GM12878 (cell line): ENCODE data around the gene METTL3. TPM values are rescaled to one million over a fixed set of nuclear protein-coding genes. Genes with fewer than 3 reads are reported as not detected.

Experiments used
- ATAC-seq: fragments of 200-7000 bp; cut with Tn5 transposase; 3 replicates; pipeline ENCODE4 v1.9.1; 2020; ENCODE audit warnings: mild to moderate bottlenecking, moderate library complexity
- BruUV-seq: library from RNA; stranded (reverse); fragments of 400-500 nt; replicated peaks from 2 replicates; lab custom pipeline; 2021; lab: Mats Ljungman, UMichigan
- CTCF ChIA-PET: fragments of 300-600 bp; sonication (Branson Sonifier 250); formaldehyde crosslinking; extraction: SDS; loops from one replicate; lab custom pipeline; 2021; ENCODE audit warnings: inconsistent platforms; lab: Yijun Ruan, JAX
- POLR2A ChIA-PET: fragments of 350-600 bp; formaldehyde crosslinking; extraction: SDS; loops from one replicate; lab custom pipeline; 2021; ENCODE audit warnings: inconsistent platforms; lab: Charles Lee
- RAD21 ChIA-PET: fragments of 300-600 bp; sonication (Branson Sonifier 250); formaldehyde crosslinking; loops from one replicate; lab custom pipeline; 2023; ENCODE audit warnings: antibody characterized with exemption; ENCODE audit not compliant: unreplicated experiment; lab: Charles Lee
- SMC1A ChIA-PET: fragments of 300-600 bp; sonication (Branson Sonifier 250); formaldehyde crosslinking; loops from one replicate; lab custom pipeline; 2023; ENCODE audit not compliant: unreplicated experiment, uncharacterized antibody; lab: Charles Lee
- DNase-seq: peaks from one replicate; pipeline ENCODE4 v3.0.0-alpha.2; 2011; ENCODE audit warnings: low read depth, low spot score
- FAIRE-seq: peaks from 3 replicates; lab custom pipeline; 2011; peaks lifted over from hg19 to GRCh38; lab: Jason Lieb, UNC
- H2AFZ ChIP-seq: 2 replicates; pipeline ENCODE4 v1.6.0; 2011; ENCODE audit warnings: low read depth, low read length, control low read depth; ENCODE audit not compliant: control insufficient read depth
- H3K27ac ChIP-seq: 2 replicates; pipeline ENCODE4 v1.5.1; 2011; ENCODE audit warnings: control low read depth; ENCODE audit not compliant: control insufficient read depth, insufficient read depth
- H3K27me3 ChIP-seq, 2 experiments: replicated peaks in 1 of 2; 2 replicates each; pipeline versions ENCODE4 v1.6.0 to v1.6.1; 2011; ENCODE audit warnings: low read length in 1 of 2; ENCODE audit not compliant: control insufficient read depth in 2 of 2, insufficient read depth in 2 of 2
- H3K36me3 ChIP-seq, 2 experiments: 2 replicates each; pipeline ENCODE4 v1.5.1; 2011; ENCODE audit warnings: low read length in 1 of 2; ENCODE audit not compliant: control insufficient read depth in 2 of 2, insufficient read depth in 2 of 2
- H3K4me1 ChIP-seq: 2 replicates; pipeline ENCODE4 v1.6.1; 2011; ENCODE audit warnings: mild to moderate bottlenecking, low read length, moderate library complexity, mixed read lengths; ENCODE audit not compliant: control insufficient read depth, insufficient read depth
- H3K4me2 ChIP-seq: 2 replicates; pipeline ENCODE4 v1.6.0; 2011; ENCODE audit warnings: control low read depth; ENCODE audit not compliant: control insufficient read depth, insufficient read depth
- H3K4me3 ChIP-seq: fragments of 200-600 bp; sonication (generic); 2 replicates; pipeline ENCODE4 v1.5.1; 2016
- H3K79me2 ChIP-seq: 2 replicates; pipeline ENCODE4 v1.6.0; 2011; ENCODE audit warnings: low read length; ENCODE audit not compliant: control insufficient read depth, insufficient read depth
- H3K9ac ChIP-seq: 2 replicates; pipeline ENCODE4 v1.8.0; 2011; ENCODE audit warnings: low read length, control low read depth, mixed read lengths; ENCODE audit not compliant: control insufficient read depth, insufficient read depth
- H3K9me3 ChIP-seq: replicated peaks from 3 replicates; pipeline ENCODE4 v1.5.1; 2011; ENCODE audit warnings: mild to moderate bottlenecking, low read length; ENCODE audit not compliant: control insufficient read depth, insufficient read depth
- H4K20me1 ChIP-seq: 2 replicates; pipeline ENCODE4 v1.6.0; 2011; ENCODE audit not compliant: control insufficient read depth, insufficient read depth
- ASH2L ChIP-seq: fragments of 300-600, 200-600 bp; sonication (generic); IDR thresholded peaks from 2 replicates; pipeline ENCODE4 v1.6.1; 2017; ENCODE audit warnings: low read depth, mild to moderate bottlenecking, borderline replicate concordance
- BMI1 ChIP-seq: fragments of 450-650 bp; IDR thresholded peaks from 2 replicates; pipeline ENCODE4 v1.6.1; 2016; ENCODE audit warnings: mild to moderate bottlenecking, moderate library complexity, borderline replicate concordance
- CHD2 ChIP-seq: IDR thresholded peaks from 2 replicates; pipeline ENCODE4 v1.6.1; 2011; ENCODE audit warnings: low read depth, low read length, improper control_type of control experiment, borderline replicate concordance
- ETV6 ChIP-seq, 2 experiments: fragments of 450-650 bp in 1 of 2; IDR thresholded peaks in 1 of 2; conservative IDR thresholded peaks in 1 of 2; 2 replicates each; pipeline ENCODE4 v1.6.1; 2014; ENCODE audit warnings: antibody characterized with exemption in 1 of 2, borderline replicate concordance in 1 of 2, low read depth in 1 of 2, mild to moderate bottlenecking in 1 of 2, moderate library complexity in 1 of 2
- HCFC1 ChIP-seq: fragments of 150-350 bp; IDR thresholded peaks from 2 replicates; pipeline ENCODE4 v1.6.1; 2014; ENCODE audit warnings: low read length
- LARP7 ChIP-seq: fragments of 450-650 bp; IDR thresholded peaks from 2 replicates; pipeline ENCODE4 v1.6.1; 2017; ENCODE audit warnings: mild to moderate bottlenecking
- SMARCA5 ChIP-seq: fragments of 450-650 bp; IDR thresholded peaks from 2 replicates; pipeline ENCODE4 v1.6.1; 2017; ENCODE audit warnings: mild to moderate bottlenecking
- TCF3 ChIP-seq: IDR thresholded peaks from 2 replicates; pipeline ENCODE4 v1.6.1; 2012; ENCODE audit warnings: low read depth, mild to moderate bottlenecking, low read length, borderline replicate concordance; ENCODE audit not compliant: insufficient read depth
- ZBTB33 ChIP-seq: fragments of 450-650 bp; IDR thresholded peaks from 2 replicates; pipeline ENCODE4 v1.6.1; 2017; ENCODE audit warnings: mild to moderate bottlenecking
- WGBS: methylation state at CpG from one replicate; pipeline ENCODE4 v1.1.6; 2016; ENCODE audit warnings: low lambda C conversion rate; ENCODE audit not compliant: insufficient replicate concordance, insufficient coverage; ENCODE audit errors: missing lambda C conversion rate; 5-methylcytosine and 5-hydroxymethylcytosine counted together
- in situ Hi-C: fragments of 300-500 bp; cut with MboI; formaldehyde crosslinking; loops from 9 replicates; pipeline ENCODE4 v1.14.3; 2018; ENCODE audit warnings: mixed read lengths
- intact Hi-C: fragments of 100-400 bp; cut with micrococcal nuclease; formaldehyde crosslinking; loops from one replicate; pipeline ENCODE4 v1.14.2; 2022; ENCODE audit not compliant: unreplicated experiment
- polyA plus RNA-seq, 11 experiments: library from polyadenylated mRNA; depleted of rRNA in 4 of 11; unstranded in 6 of 11; stranded (reverse) in 5 of 11; fragments of >200 nt; fragmentation: Nextera tagmentation in 4 of 11; fragmentation: Illumina TruSeq in 1 of 11; extraction: Ambion mirVana in 4 of 11; extraction: Trizol in 1 of 11; gene quantifications; 1 replicate in 1 of 11; 2 replicates in 10 of 11; pipeline versions ENCODE4 v1.2.1 to v1.2.3, GENCODE V29; 2011 to 2016; ENCODE audit warnings: inconsistent platforms in 2 of 11, missing spikeins in 2 of 11, low read depth in 1 of 11
- total RNA-seq, 4 experiments: library from RNA; depleted of rRNA in 3 of 4; stranded (reverse); fragments of >200 nt in 3 of 4; fragmentation: Illumina TruSeq in 1 of 4; extraction: Trizol in 1 of 4; gene quantifications; 2 replicates each; pipeline versions ENCODE4 v1.2.1 to v1.2.3, GENCODE V29; 2013 to 2021
- TF ChIP-seq, protein P1 (sequence below): fragments of 450-650 bp; IDR thresholded peaks from 2 replicates; pipeline ENCODE4 v1.6.1; 2017; ENCODE audit warnings: mild to moderate bottlenecking, moderate library complexity

The METTL3 gene
- total and polyA plus RNA-seq, 10 of the 15 experiments (the other 5 are each of a cell fraction or from before 2014, with no cell fraction given), result 32.8 to 165 (median 65.5) TPM

DNA sequence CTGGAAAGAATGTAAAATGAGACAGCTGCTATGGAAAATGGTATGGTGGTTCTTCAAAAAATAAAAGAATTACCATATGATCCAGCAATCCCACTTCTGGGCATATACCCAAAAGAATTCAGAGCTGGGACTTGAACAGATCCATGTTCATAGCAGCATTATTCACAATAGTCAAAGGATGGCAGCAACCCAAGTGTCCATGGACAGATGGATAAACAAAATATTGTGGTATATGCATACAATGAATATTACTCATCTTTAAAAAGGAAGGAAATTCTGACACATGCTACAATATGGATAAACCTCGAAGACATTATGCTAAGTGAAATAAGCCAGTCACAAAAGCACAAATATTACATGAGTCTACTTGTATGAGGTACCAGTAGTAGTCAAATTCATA, 43.5 kb downstream of the METTL3 start:
- H3K27me3 ChIP-seq, result no peaks in the 10 kb centered on the region
- no peaks in the 10 kb centered on the region for H3K9me3 ChIP-seq
- no peak for TF ChIP-seq ZBTB33
- no peak for TF ChIP-seq CHD2
- no peak for TF ChIP-seq LARP7
- TF ChIP-seq ETV6 (conservative IDR thresholded peaks at IDR 0.05 in 1 of 2, IDR thresholded peaks at IDR 0.05 in 1 of 2; ENCODE audit: borderline replicate concordance in 1 of 2, low read depth in 1 of 2), result no peak
- no peak for TF ChIP-seq TCF3
- no peak for TF ChIP-seq HCFC1
- TF ChIP-seq BMI1, result no peak
- TF ChIP-seq ASH2L, result no peak
- TF ChIP-seq, protein P1, sequence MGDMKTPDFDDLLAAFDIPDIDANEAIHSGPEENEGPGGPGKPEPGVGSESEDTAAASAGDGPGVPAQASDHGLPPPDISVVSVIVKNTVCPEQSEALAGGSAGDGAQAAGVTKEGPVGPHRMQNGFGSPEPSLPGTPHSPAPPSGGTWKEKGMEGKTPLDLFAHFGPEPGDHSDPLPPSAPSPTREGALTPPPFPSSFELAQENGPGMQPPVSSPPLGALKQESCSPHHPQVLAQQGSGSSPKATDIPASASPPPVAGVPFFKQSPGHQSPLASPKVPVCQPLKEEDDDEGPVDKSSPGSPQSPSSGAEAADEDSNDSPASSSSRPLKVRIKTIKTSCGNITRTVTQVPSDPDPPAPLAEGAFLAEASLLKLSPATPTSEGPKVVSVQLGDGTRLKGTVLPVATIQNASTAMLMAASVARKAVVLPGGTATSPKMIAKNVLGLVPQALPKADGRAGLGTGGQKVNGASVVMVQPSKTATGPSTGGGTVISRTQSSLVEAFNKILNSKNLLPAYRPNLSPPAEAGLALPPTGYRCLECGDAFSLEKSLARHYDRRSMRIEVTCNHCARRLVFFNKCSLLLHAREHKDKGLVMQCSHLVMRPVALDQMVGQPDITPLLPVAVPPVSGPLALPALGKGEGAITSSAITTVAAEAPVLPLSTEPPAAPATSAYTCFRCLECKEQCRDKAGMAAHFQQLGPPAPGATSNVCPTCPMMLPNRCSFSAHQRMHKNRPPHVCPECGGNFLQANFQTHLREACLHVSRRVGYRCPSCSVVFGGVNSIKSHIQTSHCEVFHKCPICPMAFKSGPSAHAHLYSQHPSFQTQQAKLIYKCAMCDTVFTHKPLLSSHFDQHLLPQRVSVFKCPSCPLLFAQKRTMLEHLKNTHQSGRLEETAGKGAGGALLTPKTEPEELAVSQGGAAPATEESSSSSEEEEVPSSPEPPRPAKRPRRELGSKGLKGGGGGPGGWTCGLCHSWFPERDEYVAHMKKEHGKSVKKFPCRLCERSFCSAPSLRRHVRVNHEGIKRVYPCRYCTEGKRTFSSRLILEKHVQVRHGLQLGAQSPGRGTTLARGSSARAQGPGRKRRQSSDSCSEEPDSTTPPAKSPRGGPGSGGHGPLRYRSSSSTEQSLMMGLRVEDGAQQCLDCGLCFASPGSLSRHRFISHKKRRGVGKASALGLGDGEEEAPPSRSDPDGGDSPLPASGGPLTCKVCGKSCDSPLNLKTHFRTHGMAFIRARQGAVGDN, result no peak
- no peak for TF ChIP-seq SMARCA5
- ChIA-PET RAD21 (no interaction called here), CTCF (no interaction called here), SMC1A (no interaction called here), POLR2A (interaction anchor here (0.5 kb wide), 1 partner anchor 20 kb away, joined by 3 read pairs; no protein-coding TSS in a partner anchor)
- H3K9ac ChIP-seq, result no peak overlapping the region
- H4K20me1 ChIP-seq, result no peaks in the 10 kb centered on the region
- H3K36me3 ChIP-seq, result peaks cover 0 to 6% of the 10 kb centered on the region in 2 experiments; a peak in 2 of 4 replicates
- in situ Hi-C loops, result no loop called here
- no peak overlapping the region for H3K4me3 ChIP-seq
- 95% methylated on average over 1 of the region's 1 CpG for WGBS
- H3K27ac ChIP-seq, result no peak overlapping the region
- DNase-seq (no peak), ATAC-seq (no peak), FAIRE-seq (no peak)
- H3K4me1 ChIP-seq, result no peaks in the 10 kb centered on the region
- no peaks in the 10 kb centered on the region for H3K79me2 ChIP-seq
- H3K4me2 ChIP-seq, result no peak overlapping the region
- H2AFZ ChIP-seq, result no peak overlapping the region
- no TSS peak for BruUV-seq
- intact Hi-C loops, result no loop called here
